ENCODE results near the gene SYNE3.

Gene SYNE3

GRCh38 chr14:95541346-95541745, 24.9 kb upstream of the SYNE3 start:
- in situ Hi-C loops (cut with HindIII; ENCODE audit: low sequenced_read_pairs), result loop anchor here (10.0 kb wide), 1 partner anchor 67 kb away; no protein-coding TSS in a partner anchor

GRCh38 chr14:95540236-95540855, 23.9 kb upstream of the SYNE3 start:
- in situ Hi-C loops (cut with HindIII; ENCODE audit: low sequenced_read_pairs), result loop anchor here (10.0 kb wide), 1 partner anchor 66 kb away; no protein-coding TSS in a partner anchor

GRCh38 chr14:95538801-95539509, 22.5 kb upstream of the SYNE3 start:
- in situ Hi-C loops (cut with HindIII; ENCODE audit: low sequenced_read_pairs), result no loop called here

- in situ Hi-C loops (cut with HindIII; ENCODE audit: low sequenced_read_pairs), result no loop called here
Measured at GRCh38 chr14:95537298-95538089, 21.0 kb upstream of the SYNE3 start.

GRCh38 chr14:95536671-95537070, 20.2 kb upstream of the SYNE3 start:
- in situ Hi-C loops (cut with HindIII; ENCODE audit: low sequenced_read_pairs), result no loop called here

GRCh38 chr14:95536036-95536593, 19.7 kb upstream of the SYNE3 start:
- in situ Hi-C loops (cut with HindIII; ENCODE audit: low sequenced_read_pairs), result no loop called here

GRCh38 chr14:95535226-95536021, 19.0 kb upstream of the SYNE3 start:
- in situ Hi-C loops (cut with HindIII; ENCODE audit: low sequenced_read_pairs), result no loop called here

- in situ Hi-C loops (cut with HindIII; ENCODE audit: low sequenced_read_pairs), result no loop called here
Measured at GRCh38 chr14:95534299-95535225, 18.1 kb upstream of the SYNE3 start, which contains the start of gene GLRX5. Gene GLRX5, plus strand, starts transcription at chr14:95535050. Its CDS starts 40 bp downstream, at chr14:95535090.

- in situ Hi-C loops (cut with HindIII; ENCODE audit: low sequenced_read_pairs), result no loop called here
Measured at GRCh38 chr14:95533822-95534221, 17.4 kb upstream of the SYNE3 start.

GRCh38 chr14:95533391-95533821, 17.0 kb upstream of the SYNE3 start:
- in situ Hi-C loops (cut with HindIII; ENCODE audit: low sequenced_read_pairs), result no loop called here

GRCh38 chr14:95531969-95532368, 15.5 kb upstream of the SYNE3 start:
- in situ Hi-C loops (cut with HindIII; ENCODE audit: low sequenced_read_pairs), result no loop called here

GRCh38 chr14:95531473-95531872, 15.0 kb upstream of the SYNE3 start:
- in situ Hi-C loops (cut with HindIII; ENCODE audit: low sequenced_read_pairs), result no loop called here

- in situ Hi-C loops (cut with HindIII; ENCODE audit: low sequenced_read_pairs), result no loop called here
Measured at GRCh38 chr14:95530473-95531276, 14.2 kb upstream of the SYNE3 start.

- in situ Hi-C loops (cut with HindIII; ENCODE audit: low sequenced_read_pairs), result no loop called here
Measured at GRCh38 chr14:95529216-95529615, 12.8 kb upstream of the SYNE3 start.

- in situ Hi-C loops (cut with HindIII; ENCODE audit: low sequenced_read_pairs), result no loop called here
Measured at GRCh38 chr14:95527387-95528002, 11.0 kb upstream of the SYNE3 start.

- in situ Hi-C loops (cut with HindIII; ENCODE audit: low sequenced_read_pairs), result no loop called here
Measured at GRCh38 chr14:95526483-95527386, 10.3 kb upstream of the SYNE3 start.

GRCh38 chr14:95525999-95526398, 9.5 kb upstream of the SYNE3 start:
- in situ Hi-C loops (cut with HindIII; ENCODE audit: low sequenced_read_pairs), result no loop called here
